Activated gamma-delta T cell treated with anti-CD3 and anti-CD28 coated beads, Interleukin-2, amount 50 U/mL, for 16 hours (primary cell): ENCODE measurements around the gene ATF4.
"Not testable (repeated sequence)": the region's sequence is repeated elsewhere in the genome, so short reads cannot be mapped to it uniquely, and the experiment has no call there.

ENCODE experiments used
- DNase-seq: peaks from one replicate; pipeline ENCODE4 v3.0.0-alpha.2; 2020; ENCODE audit warnings: low read depth

The ATF4 gene

GRCh38 chr22:39489094-39490068 is 31.0 kb upstream of the ATF4 start:
- no peak for DNase-seq

DNA sequence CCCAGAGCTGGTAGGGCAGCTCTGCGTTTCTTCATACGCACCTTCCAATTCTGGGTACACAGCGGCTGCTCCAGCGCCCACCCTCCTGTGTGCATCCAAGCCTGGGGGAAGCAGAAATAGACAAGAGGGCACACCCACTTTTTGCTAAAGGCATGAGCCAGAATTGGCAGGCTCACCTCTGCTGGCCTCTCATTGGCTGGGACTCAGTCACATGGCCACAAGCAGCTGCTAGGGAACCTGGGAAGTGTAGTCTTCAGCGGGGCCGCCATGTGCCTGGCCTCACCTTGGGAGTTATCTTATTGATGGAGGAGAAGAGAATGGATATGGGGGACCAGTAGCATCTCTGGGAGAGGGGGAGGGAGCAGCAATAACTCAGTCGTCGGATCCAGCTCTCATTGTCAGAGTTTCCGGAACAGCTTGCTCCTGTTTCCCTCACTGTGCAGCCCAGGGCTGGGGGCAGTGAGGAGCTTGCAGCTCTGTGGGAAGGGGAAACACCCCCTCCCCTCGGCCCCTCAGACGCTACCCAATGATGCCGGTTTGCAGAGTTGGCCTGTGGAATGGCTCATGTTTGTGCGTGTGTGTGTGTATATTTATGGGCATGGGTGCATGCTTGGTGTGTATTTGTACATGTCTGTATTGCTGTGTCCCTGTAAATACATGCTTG is 30.1 kb upstream of the ATF4 start:
- DNase-seq, result peak; percentile 49

DNA sequence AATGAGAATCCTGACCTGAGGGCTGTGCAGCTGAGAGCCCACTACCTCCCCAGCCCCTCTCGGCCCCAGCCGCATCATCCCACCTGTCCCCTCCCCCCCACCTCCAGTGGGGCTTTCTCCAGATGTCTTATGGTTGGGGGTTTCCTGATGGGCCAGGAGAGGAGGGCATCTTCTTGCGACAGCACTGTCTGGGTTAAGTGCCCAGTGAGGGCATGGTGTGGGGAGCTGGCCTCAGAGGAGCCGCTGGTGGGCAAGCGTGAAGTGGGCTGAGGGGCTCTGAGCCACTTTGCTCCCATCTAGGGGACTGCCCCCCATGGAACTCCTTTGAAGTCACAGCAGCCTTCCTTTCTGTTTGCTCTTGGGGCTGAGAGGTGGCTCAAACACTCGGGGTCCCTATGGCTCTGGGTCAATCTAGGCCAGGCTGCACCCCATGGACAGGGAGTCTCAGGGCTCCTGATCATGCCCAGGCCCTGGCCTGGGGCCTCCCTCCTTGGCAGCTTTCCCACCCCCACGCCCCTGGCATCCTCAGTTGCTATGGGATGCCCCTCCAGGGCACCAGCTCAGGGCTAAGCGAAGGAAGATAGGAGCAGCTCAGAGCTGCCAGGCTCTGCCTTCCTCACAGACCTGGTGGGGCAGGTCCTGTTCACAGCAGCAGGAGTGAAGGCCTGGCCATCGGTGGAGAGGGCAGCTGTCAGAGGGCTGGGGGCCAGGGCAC is 29.2 kb upstream of the ATF4 start:
- DNase-seq, result no peak

DNA sequence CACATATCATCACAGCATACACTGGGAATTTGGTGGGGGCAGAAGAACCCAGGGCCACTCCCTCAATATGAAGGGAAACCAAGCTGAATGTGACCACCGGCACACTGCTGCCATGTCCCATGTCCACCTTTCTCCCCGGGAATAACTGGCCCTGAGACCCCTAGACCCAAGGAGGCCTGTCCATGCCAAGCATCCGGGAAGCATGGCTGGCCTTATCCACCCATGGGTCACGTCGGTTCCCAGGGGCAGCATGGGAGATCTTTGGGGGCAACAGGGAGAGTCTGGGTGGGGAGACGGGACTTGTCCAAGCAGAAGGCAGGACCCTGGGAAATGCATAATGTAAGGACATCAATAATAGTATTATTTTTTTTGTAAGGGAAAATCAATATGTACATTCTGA is 28.7 kb upstream of the ATF4 start:
- no peak for DNase-seq

DNA sequence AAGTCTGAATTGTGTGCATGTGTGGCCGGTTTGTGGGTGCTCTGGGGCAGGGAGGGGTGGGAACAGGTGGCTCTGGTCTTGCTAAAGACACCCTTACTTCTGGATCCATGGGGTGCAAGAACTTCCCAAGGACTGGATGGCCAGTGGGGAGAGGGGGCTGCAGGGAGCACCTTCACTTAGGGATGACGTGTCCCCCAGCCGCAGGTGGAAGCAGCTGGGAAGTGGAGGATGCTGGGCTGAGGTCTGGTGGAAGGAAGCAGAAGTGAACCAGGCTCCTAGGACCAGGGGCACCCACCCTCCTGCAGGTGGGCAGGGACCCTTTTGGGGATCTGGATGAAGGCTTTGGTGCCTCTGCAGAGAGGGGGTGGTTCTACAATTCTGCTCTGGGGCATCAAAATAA is 28.2 kb upstream of the ATF4 start:
- no peak for DNase-seq

GRCh38 chr22:39493759-39494158 is 26.6 kb upstream of the ATF4 start:
- no peak for DNase-seq

DNA sequence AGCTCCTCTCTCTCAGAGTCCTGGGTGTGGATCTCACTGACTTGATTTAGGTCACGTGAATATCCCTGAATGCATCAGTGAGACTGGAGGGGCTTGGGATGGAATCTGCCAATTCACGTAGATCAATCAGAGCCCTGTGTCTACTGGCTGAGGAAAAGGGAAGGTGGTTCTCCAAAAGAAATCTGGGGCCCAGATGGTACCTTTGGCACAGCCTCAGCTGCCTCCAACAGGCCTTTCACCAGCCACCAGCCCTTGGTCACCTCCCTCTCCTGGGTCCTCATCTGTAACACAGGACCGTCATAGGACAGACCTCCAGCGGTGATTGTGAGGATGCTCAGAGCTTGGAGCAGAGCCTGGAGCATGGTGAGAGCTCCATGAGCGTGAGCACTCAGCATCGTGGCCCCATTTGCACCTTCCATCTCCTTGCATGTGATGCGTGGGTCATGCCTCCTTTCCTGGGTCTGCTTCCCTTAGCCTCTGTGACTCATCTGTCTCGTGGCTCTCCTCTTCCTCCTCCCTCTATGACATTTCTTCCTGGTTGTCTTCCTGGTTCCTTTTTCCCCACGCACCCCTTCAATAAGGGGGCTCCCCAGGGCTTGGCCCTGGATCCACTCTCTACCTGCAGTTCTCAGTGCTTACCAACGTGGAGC is 25.8 kb upstream of the ATF4 start:
- DNase-seq, result no peak

DNA sequence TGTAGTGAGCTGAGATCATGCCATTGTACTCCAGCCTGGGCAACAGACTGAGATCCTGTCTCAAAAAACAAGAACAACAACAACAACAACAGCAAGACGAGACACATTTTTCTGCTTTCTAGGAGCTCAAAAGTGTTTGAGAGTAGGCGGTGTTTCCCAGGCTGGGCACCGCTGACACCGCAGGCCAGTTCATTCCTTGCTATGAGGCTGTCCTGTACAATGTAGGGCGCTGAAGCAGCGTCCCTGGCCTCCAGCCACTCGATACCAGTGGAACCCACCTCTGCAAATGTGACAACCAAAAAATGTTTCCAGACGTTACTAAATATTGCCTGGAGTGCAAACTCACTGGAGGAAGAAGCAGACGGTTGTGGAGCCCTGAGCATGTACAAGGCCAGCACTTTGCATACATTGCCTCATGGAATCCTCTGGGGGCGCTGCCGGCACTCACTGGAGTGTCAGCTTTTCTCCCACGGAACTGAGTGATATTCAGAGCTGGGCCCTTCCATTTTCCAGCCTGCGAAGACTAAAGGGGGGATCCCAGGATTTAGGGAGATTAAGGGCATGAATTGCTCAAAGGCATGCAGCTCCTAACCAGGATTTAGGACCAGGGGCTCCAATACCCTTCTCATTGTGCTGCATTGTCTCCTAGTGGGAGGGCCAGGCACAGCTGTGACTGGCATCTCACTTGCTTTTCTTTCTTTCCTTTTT is 24.1 kb upstream of the ATF4 start:
- DNase-seq, result no peak

DNA sequence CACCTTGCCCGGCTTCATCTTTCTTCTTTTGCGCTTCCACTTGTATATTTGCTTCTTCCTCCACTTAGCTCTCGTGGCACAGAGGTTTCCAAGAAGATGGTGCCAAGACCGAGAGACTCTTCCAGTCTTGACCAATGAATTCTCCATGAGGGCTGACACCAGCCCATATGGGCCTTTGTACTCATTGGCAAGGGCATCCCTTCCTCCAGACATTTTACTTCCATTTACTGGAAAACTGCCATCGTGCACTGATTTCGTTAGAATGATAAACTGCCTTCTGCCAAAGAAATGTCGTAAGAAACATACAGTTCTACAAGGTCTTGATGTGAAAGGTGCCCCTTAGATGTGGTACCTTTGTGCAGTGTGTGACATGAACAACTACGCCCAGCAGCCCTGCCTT is 22.9 kb upstream of the ATF4 start:
- no peak for DNase-seq

GRCh38 chr22:39498368-39498767 is 22.0 kb upstream of the ATF4 start:
- no peak for DNase-seq

DNA sequence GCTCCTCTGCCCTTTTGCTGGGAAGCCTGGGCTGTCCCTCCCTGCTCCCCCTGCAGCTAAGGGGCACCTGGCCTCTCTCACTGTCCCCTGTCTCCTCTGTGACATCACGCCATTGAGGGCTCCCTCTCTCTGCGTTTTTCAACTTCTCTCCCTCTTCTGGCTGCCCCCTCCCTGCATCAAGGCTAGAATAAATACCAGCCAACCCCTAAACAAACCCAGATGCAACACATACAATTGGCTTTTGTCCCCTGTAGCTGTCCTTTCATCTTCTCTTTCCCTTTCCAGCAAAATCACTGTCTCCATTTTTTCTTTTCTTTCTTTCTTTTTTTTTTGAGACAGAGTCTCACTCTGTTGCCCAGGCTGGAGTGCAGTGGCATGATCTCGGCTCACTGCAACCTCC is 21.6 kb upstream of the ATF4 start:
- no peak for DNase-seq

- no peak for DNase-seq
These were observed 20.3 kb upstream of the ATF4 start for GRCh38 chr22:39500101-39500500.

- DNase-seq, result no peak
These were observed 18.7 kb upstream of the ATF4 start for GRCh38 chr22:39501644-39502108.

- DNase-seq, result peak; percentile 86
These were observed 18.1 kb upstream of the ATF4 start, which contains the start of gene MIEF1 for GRCh38 chr22:39502109-39502788. Gene MIEF1, plus strand, starts transcription at chr22:39502290. Its CDS starts 9,005 bp downstream, at chr22:39511295.

- DNase-seq, result no peak
These were observed 17.5 kb upstream of the ATF4 start for GRCh38 chr22:39502789-39503409.

- DNase-seq, result no peak
These were observed 16.7 kb upstream of the ATF4 start for GRCh38 chr22:39503630-39504029.

DNA sequence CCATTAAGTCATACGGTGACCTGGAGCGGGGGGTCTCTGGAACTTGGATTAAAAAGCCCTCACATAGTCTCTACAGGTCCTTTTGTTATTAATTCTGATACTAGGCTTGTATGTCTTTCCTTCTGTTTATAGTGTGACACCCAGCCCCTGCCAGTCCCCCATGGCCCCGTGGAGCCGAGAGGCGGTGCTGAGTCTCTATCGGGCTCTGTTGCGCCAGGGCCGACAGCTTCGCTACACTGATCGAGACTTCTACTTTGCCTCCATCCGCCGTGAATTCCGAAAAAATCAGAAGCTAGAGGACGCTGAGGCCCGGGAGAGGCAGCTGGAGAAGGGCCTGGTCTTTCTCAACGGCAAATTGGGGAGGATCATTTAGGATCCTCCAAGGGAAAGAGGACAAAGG is 16.3 kb upstream of the ATF4 start:
- no peak for DNase-seq

GRCh38 chr22:39507021-39507420 is 13.3 kb upstream of the ATF4 start:
- not testable (repeated sequence) for DNase-seq

DNA sequence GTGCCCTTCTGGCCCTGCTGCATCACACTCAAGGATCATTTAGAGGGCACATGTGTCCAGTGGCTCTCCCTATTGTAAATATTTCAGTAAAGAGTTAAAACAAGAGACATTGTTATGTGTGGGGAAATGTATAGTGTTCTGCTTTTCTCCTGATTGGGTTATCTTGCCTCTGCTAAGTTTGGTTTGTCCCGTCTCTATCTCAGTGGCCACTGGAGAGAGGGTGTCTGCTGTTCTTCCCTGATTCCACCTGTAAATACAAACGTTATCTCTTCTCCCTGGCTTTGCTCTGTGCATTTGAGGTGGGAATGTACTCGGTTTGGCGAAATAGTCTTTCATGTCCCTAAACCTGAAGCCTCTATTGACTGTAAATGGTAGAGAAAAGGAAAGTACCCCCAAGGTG is 12.0 kb upstream of the ATF4 start:
- no peak for DNase-seq

GRCh38 chr22:39510529-39511149 is 9.7 kb upstream of the ATF4 start:
- DNase-seq, result no peak
